Spleen (tissue), 11 donors: ENCODE data around the gene MTERF4. TPM values are rescaled to one million over a fixed set of nuclear protein-coding genes. Genes with fewer than 3 reads are reported as not detected.
"Not testable (repeated sequence)": the region's sequence is repeated elsewhere in the genome, so short reads cannot be mapped to it uniquely, and the experiment has no call there.

Experiments used
- DNase-seq: peaks from one replicate; pipeline ENCODE4 v3.0.0-alpha.2; 2020
- H3K27ac ChIP-seq, 8 donors: fragments of 200-600 bp; sonication (generic) in 7 of 8; 1 replicate in 4 of 8; 2 replicates in 4 of 8; pipeline versions ENCODE4 v1.5.0 to v1.8.0; 2016 to 2021; ENCODE audit warnings: inconsistent platforms in 4 of 8, mild to moderate bottlenecking in 4 of 8, moderate library complexity in 1 of 8
- H3K27me3 ChIP-seq, 7 donors: fragments of 200-600 bp; sonication (generic) in 6 of 7; replicated peaks in 1 of 7; 1 replicate in 4 of 7; 2 replicates in 3 of 7; pipeline versions ENCODE4 v1.5.0 to v1.8.0; 2016 to 2021; ENCODE audit warnings: inconsistent platforms in 3 of 7, mild to moderate bottlenecking in 1 of 7
- H3K36me3 ChIP-seq, 6 donors: fragments of 200-600 bp; sonication (generic) in 5 of 6; 1 replicate in 4 of 6; 2 replicates in 2 of 6; pipeline versions ENCODE4 v1.5.0 to v1.8.0; 2016 to 2021; ENCODE audit warnings: inconsistent platforms in 2 of 6
- H3K4me1 ChIP-seq, 6 donors: fragments of 200-600 bp; sonication (generic) in 5 of 6; 1 replicate in 3 of 6; 2 replicates in 3 of 6; pipeline versions ENCODE4 v1.5.0 to v1.8.0; 2016 to 2021; ENCODE audit warnings: inconsistent platforms in 3 of 6
- H3K4me3 ChIP-seq, 8 donors: fragments of 200-600 bp; sonication (generic) in 7 of 8; 1 replicate in 4 of 8; 2 replicates in 4 of 8; pipeline versions ENCODE4 v1.5.0 to v1.8.0; 2016 to 2021; ENCODE audit warnings: inconsistent platforms in 4 of 8, mild to moderate bottlenecking in 4 of 8, moderate library complexity in 2 of 8
- H3K9me3 ChIP-seq, 8 donors: fragments of 200-600 bp; sonication (generic) in 7 of 8; 1 replicate in 4 of 8; 2 replicates in 4 of 8; pipeline versions ENCODE4 v1.5.0 to v1.8.0; 2016 to 2021; ENCODE audit warnings: inconsistent platforms in 4 of 8
- CTCF ChIP-seq, 11 experiments: fragments of 200-600 bp in 7 of 11; fragments of 450-650 bp in 4 of 11; sonication (generic) in 4 of 11; IDR thresholded peaks in 8 of 11; conservative IDR thresholded peaks in 3 of 11; 1 replicate in 7 of 11; 2 replicates in 4 of 11; pipeline versions ENCODE4 v1.4.0 to v1.8.0; 2016 to 2021; ENCODE audit warnings: antibody characterized with exemption in 11 of 11, inconsistent platforms in 4 of 11, mild to moderate bottlenecking in 1 of 11
- POLR2A ChIP-seq, 3 donors: fragments of 450-650 bp; IDR thresholded peaks; one replicate each; pipeline ENCODE4 v1.5.1; 2017; ENCODE audit warnings: antibody characterized with exemption in 3 of 3, mild to moderate bottlenecking in 1 of 3
- POLR2AphosphoS5 ChIP-seq, 3 donors: sonication (generic); formaldehyde crosslinking; IDR thresholded peaks; one replicate each; pipeline ENCODE4 v1.5.1; 2017; ENCODE audit warnings: antibody characterized with exemption in 3 of 3
- WGBS, 5 donors: extraction: QIAGEN DNeasy Blood & Tissue Kit in 3 of 5; methylation state at CpG; one replicate each; pipeline versions ENCODE4 v1.1.5 to v1.1.7; 2013 to 2018; 5-methylcytosine and 5-hydroxymethylcytosine counted together
- intact Hi-C: fragments of 100-400 bp; cut with DNase I; formaldehyde crosslinking; loops from one replicate; pipeline ENCODE4 v1.15.0; 2023; ENCODE audit warnings: low total_unique reads
- polyA plus RNA-seq, 3 donors: library from polyadenylated mRNA; stranded (reverse); fragments of 200-250 nt; gene quantifications; one replicate each; pipeline ENCODE4 v1.2.1, GENCODE V29; 2013
- total RNA-seq, 7 donors: library from RNA; depleted of rRNA in 3 of 7; stranded (reverse); fragments of >200 nt in 3 of 7; fragmentation: NEBNext Ultra II Directional in 4 of 7; extraction: Animal tissue kit (Norgen Biotek cat#: 25700) in 4 of 7; gene quantifications; one replicate each; pipeline versions ENCODE4 v1.1.0 to v1.2.1, GENCODE V29; 2016 to 2021
- donor health status: healthy with polysubstance abuse.
- donor health status: DM: no; HTN: no; CAD: no; lungs with moderate emphysema.
- donor health status: DM: no; HTN: no; CAD: no.
- donor health status: Bipolar disorder and iron deficiency.
- donor health status: healthy.
- donor health status: DM: no; HTN: no; CAD: no.
- donor health status: DM: yes; HTN: yes; CAD: no.

The MTERF4 gene
- total and polyA plus RNA-seq, 10 donors = 28.4 to 74.0 (median 47.2) TPM

GRCh38 chr2:241105641-241106040 lies 3.6 kb upstream of the MTERF4 start:
- intact Hi-C loops = no loop called here
- H3K27ac ChIP-seq = peak overlapping the region in 1 of 8 donors; percentile 93
- no peak overlapping the region for H3K4me3 ChIP-seq
- DNase-seq = no peak
- 50 to 71% (median 61%) methylated on average over 3 of the region's 3 CpGs for WGBS, 5 donors
- peaks cover 23 to 88% (median 43%) of the 10 kb centered on the region in 6 donors for H3K4me1 ChIP-seq
- no peaks in the 10 kb centered on the region for H3K9me3 ChIP-seq
- no peak for TF ChIP-seq CTCF (IDR thresholded peaks at IDR 0.05 in 8 of 11, conservative IDR thresholded peaks at IDR 0.05 in 3 of 11)
- peaks cover 0 to 22% (median 0%) of the 10 kb centered on the region in 6 donors for H3K36me3 ChIP-seq
- H3K27me3 ChIP-seq = no peaks in the 10 kb centered on the region

- H3K4me3 ChIP-seq, DNase-seq, intact Hi-C loops, H3K9me3 ChIP-seq, H3K27me3 ChIP-seq: not testable (repeated sequence)
- Histone ChIP-seq H3K4me1 (peaks cover 23 to 88% (median 44%) of the 10 kb centered on the region in 6 donors), H3K36me3 (peaks cover 0 to 32% (median 1%) of the 10 kb centered on the region in 6 donors), H3K27ac (peak overlapping the region in 1 of 8 donors; percentile 93)
- WGBS, 5 donors = 95 to 96% (median 96%) methylated on average over 10 of the region's 10 CpGs
These were observed 2.5 kb upstream of the MTERF4 start for GRCh38 chr2:241104611-241105010.

GRCh38 chr2:241103176-241103595 lies 1.1 kb upstream of the MTERF4 start:
- Histone ChIP-seq H3K36me3 (peaks cover 0 to 43% (median 11%) of the 10 kb centered on the region in 6 donors), H3K27ac (peak overlapping the region; percentile 86 to 96 (median 92)), H3K4me1 (peaks cover 23 to 88% (median 49%) of the 10 kb centered on the region in 6 donors), H3K27me3 (no peaks in the 10 kb centered on the region), H3K9me3 (no peaks in the 10 kb centered on the region), H3K4me3 (peak overlapping the region; percentile 59 to 98 (median 84))
- no peak for DNase-seq
- TF ChIP-seq POLR2AphosphoS5 (IDR thresholded peaks at IDR 0.05) (no peak), POLR2A (IDR thresholded peaks at IDR 0.05) (no peak), CTCF (IDR thresholded peaks at IDR 0.05 in 8 of 11, conservative IDR thresholded peaks at IDR 0.05 in 3 of 11) (no peak)
- WGBS, 5 donors = 45 to 49% (median 48%) methylated on average over 5 of the region's 5 CpGs
- intact Hi-C loops = no loop called here

- no peak for DNase-seq
- Histone ChIP-seq H3K4me1 (peaks cover 30 to 92% (median 75%) of the 10 kb centered on the region in 6 donors), H3K36me3 (peaks cover 0 to 66% (median 45%) of the 10 kb centered on the region in 6 donors)
These were observed 2.8 kb downstream of the MTERF4 start for GRCh38 chr2:241099246-241099645.

More at GRCh38 chr2:241099246-241099645, 2.8 kb downstream of the MTERF4 start:
- intact Hi-C loops = no loop called here
- no peak overlapping the region for H3K4me3 ChIP-seq
- peak overlapping the region in 1 of 8 donors; percentile 18 for H3K27ac ChIP-seq
- H3K9me3 ChIP-seq = no peaks in the 10 kb centered on the region
- no peak for TF ChIP-seq POLR2AphosphoS5 (IDR thresholded peaks at IDR 0.05)
- TF ChIP-seq CTCF (IDR thresholded peaks at IDR 0.05 in 8 of 11, conservative IDR thresholded peaks at IDR 0.05 in 3 of 11) = no peak
- no peak for TF ChIP-seq POLR2A (IDR thresholded peaks at IDR 0.05)
- 79 to 97% (median 82%) methylated on average over 5 of the region's 5 CpGs for WGBS, 5 donors
- no peaks in the 10 kb centered on the region for H3K27me3 ChIP-seq
